ENCODE data around the gene SEC24B.

- TF ChIP-seq GATA2 (IDR thresholded peaks at IDR 0.05; ENCODE audit: low read depth, low read length), result no peak
- TF ChIP-seq GATA3 (IDR thresholded peaks at IDR 0.05; ENCODE audit: low read depth, low read length), result no peak
Observed at GRCh38 chr4:109441862-109442458, 8.3 kb downstream of the SEC24B start.
